Pancreas (tissue), 10 donors: ENCODE measurements around the gene BZW2. TPM values are rescaled to one million over a fixed set of nuclear protein-coding genes. Genes with fewer than 3 reads are reported as not detected.
A peak's percentile ranks its signal among the peaks of the same experiment; 100 is the strongest.

Experiments
- ATAC-seq, 4 donors: fragments of 200-7000 bp; cut with Tn5 transposase; one replicate each; pipeline versions ENCODE4 v1.8.0 to v1.9.1; 2020; ENCODE audit warnings: mild to moderate bottlenecking in 4 of 4, moderate library complexity in 4 of 4
- DNase-seq, 6 donors: peaks; one replicate each; pipeline ENCODE4 v3.0.0-alpha.2; 2020
- FAIRE-seq: peaks from 2 replicates; lab custom pipeline; 2012; peaks lifted over from hg19 to GRCh38; lab: Jason Lieb, UNC
- H3K27ac ChIP-seq, 4 donors: fragments of 200-600 bp; sonication (generic); 1 replicate in 3 of 4; 2 replicates in 1 of 4; pipeline versions ENCODE4 v1.5.0 to v1.8.0; 2020
- H3K27me3 ChIP-seq, 4 donors: fragments of 200-600 bp; one replicate each; pipeline ENCODE4 v1.8.0; 2021
- H3K36me3 ChIP-seq, 3 donors: fragments of 200-600 bp; sonication (generic) in 1 of 3; one replicate each; pipeline versions ENCODE4 v1.5.0 to v1.8.0; 2020 to 2021
- H3K4me1 ChIP-seq, 3 donors: fragments of 200-600 bp; one replicate each; pipeline ENCODE4 v1.8.0; 2021
- H3K4me3 ChIP-seq, 4 donors: fragments of 200-600 bp; sonication (generic) in 2 of 4; one replicate each; pipeline versions ENCODE4 v1.5.0 to v1.8.0; 2020 to 2021
- H3K9me3 ChIP-seq, 4 donors: fragments of 200-600 bp; one replicate each; pipeline ENCODE4 v1.8.0; 2021
- WGBS, 2 donors: extraction: QIAGEN DNeasy Blood & Tissue Kit; methylation state at CpG; one replicate each; pipeline ENCODE4 v1.1.7; 2013; 5-methylcytosine and 5-hydroxymethylcytosine counted together
- intact Hi-C, 3 donors: fragments of 100-400 bp; cut with DNase I; formaldehyde crosslinking; loops; one replicate each; pipeline versions ENCODE4 v1.11.1 to v1.14.2; 2022
- polyA plus RNA-seq, 2 donors: library from polyadenylated mRNA; stranded (reverse); fragments of 200-250 nt; gene quantifications; one replicate each; pipeline ENCODE4 v1.2.3, GENCODE V29; 2013
- total RNA-seq, 6 donors: library from RNA; stranded (reverse); fragmentation: NEBNext Ultra II Directional in 4 of 6; extraction: Animal tissue kit (Norgen Biotek cat#: 25700) in 4 of 6; gene quantifications; one replicate each; pipeline versions ENCODE4 v1.2.1 to v1.2.4, GENCODE V29; 2021 to 2023
- TF ChIP-seq, protein P1 (sequence below), 4 donors: fragments of 200-600 bp; sonication (generic) in 3 of 4; IDR thresholded peaks; one replicate each; pipeline versions ENCODE4 v1.5.0 to v1.8.0; 2021; ENCODE audit warnings: antibody characterized with exemption in 4 of 4
- donor health status: healthy with polysubstance abuse.
- donor health status: DM: no; HTN: no; CAD: no; lungs with moderate emphysema.
- donor health status: DM: no; HTN: no; CAD: no.
- donor health status: control.
- donor health status: control.
- donor health status: Bipolar disorder and iron deficiency.
- donor health status: DM: yes; HTN: yes; CAD: no.
- donor health status: DM: no; HTN: no; CAD: no.
- donor health status: DM: no; HTN: no; CAD: no.
- donor health status: DM: yes; HTN: yes; CAD: no.

Gene BZW2
- total and polyA plus RNA-seq, 8 donors, result 10.5 to 29.9 (median 18.2) TPM

DNA sequence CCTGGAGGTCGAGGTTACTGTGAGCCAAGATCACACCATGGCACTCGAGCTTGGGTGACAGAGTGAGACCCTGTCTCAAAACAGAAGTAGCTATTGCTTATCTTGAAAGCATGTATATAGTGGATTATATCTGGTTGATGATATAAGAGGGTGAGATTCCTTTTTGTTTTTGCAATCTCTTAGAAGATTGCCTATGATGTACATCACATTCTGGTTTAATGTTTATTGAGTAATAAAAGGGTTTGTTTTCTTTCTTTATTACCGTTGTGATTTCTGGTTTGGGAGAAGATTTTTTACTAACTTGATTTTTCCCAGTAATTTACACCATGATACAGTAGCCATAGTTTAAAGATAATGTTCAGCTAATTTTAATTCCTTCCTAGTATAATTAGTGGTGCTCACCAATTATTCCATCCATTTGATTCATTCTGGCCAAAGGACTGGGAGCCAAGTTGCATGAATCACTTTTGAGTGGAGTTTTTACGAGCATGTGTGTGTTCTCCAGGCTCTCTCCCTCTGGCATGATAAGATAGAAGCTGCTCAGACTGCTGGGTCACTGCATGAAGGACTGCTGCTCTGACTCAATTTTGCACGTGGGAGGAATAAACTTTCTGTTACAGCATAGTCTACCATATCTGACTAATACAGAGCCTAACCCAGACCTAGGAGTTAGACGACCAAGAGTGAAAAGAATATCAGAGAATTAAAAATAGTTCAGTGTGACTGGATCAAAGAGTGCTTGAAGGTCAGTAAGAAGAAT, 94.1 kb downstream of the BZW2 start:
- intact Hi-C loops, result no loop called here
- ATAC-seq (peak; percentile 86 to 97 (median 94)), FAIRE-seq (peak; percentile 64), DNase-seq (peak in 3 of 6 donors; percentile 19 to 40 (median 37))
- Histone ChIP-seq H3K4me3 (no peak overlapping the region), H3K36me3 (no peaks in the 10 kb centered on the region), H3K27me3 (no peaks in the 10 kb centered on the region), H3K9me3 (no peaks in the 10 kb centered on the region), H3K27ac (no peak overlapping the region), H3K4me1 (peaks cover 0 to 9% (median 0%) of the 10 kb centered on the region in 3 donors)
- whole genome bisulfite sequencing, 2 donors, result 44 to 51% methylated on average over 6 of the region's 6 CpGs
- TF ChIP-seq, protein P1, sequence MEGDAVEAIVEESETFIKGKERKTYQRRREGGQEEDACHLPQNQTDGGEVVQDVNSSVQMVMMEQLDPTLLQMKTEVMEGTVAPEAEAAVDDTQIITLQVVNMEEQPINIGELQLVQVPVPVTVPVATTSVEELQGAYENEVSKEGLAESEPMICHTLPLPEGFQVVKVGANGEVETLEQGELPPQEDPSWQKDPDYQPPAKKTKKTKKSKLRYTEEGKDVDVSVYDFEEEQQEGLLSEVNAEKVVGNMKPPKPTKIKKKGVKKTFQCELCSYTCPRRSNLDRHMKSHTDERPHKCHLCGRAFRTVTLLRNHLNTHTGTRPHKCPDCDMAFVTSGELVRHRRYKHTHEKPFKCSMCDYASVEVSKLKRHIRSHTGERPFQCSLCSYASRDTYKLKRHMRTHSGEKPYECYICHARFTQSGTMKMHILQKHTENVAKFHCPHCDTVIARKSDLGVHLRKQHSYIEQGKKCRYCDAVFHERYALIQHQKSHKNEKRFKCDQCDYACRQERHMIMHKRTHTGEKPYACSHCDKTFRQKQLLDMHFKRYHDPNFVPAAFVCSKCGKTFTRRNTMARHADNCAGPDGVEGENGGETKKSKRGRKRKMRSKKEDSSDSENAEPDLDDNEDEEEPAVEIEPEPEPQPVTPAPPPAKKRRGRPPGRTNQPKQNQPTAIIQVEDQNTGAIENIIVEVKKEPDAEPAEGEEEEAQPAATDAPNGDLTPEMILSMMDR (IDR thresholded peaks at IDR 0.05), result no peak

DNA sequence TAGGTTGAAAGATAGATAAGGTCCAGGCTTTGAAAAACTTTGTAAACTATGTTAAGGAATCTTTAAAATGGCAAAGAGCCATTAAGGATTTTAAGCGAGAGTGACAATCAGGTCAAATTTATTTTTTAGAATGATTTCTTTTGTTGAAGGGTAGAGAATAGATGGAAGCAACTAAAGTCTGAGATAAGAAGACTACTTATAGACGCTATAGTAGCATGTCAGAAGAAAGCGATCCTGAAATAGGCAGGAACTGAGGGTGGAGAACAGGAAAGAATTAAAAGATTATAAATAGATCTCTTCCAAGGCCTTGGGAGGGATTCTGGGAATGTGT, 94.6 kb downstream of the BZW2 start:
- Histone ChIP-seq H3K9me3 (no peaks in the 10 kb centered on the region), H3K27ac (no peak overlapping the region), H3K36me3 (no peaks in the 10 kb centered on the region), H3K27me3 (no peaks in the 10 kb centered on the region), H3K4me1 (peaks cover 0 to 9% (median 0%) of the 10 kb centered on the region in 3 donors), H3K4me3 (no peak overlapping the region)
- 55 to 65% methylated on average over 3 of the region's 3 CpGs for whole genome bisulfite sequencing, 2 donors
- DNase-seq (no peak), ATAC-seq (no peak), FAIRE-seq (no peak)
- TF ChIP-seq, protein P1 (IDR thresholded peaks at IDR 0.05), result no peak
- intact Hi-C loops, result no loop called here

DNA sequence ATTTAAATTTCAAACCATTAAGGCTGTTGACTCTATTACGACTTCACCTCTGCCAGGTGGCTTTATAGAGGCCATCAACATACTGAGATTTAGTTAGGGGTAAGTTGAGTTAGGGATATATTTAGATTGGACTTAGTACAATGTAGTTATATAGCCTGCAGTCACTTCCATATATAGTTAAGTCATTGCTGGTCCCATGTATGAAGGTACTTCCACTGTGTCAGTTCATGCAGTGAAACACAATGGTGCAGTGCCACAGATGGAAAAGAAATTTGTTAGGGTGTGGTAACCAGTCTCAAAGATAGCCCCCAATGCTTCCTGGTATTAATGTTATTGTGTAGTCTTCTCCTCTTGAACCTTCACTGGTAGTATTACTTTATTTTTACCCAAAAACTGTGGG, 95.0 kb downstream of the BZW2 start:
- H3K27ac ChIP-seq, result no peak overlapping the region
- no peaks in the 10 kb centered on the region for H3K9me3 ChIP-seq
- TF ChIP-seq, protein P1 (IDR thresholded peaks at IDR 0.05), result no peak
- H3K27me3 ChIP-seq, result no peaks in the 10 kb centered on the region
- H3K4me3 ChIP-seq, result no peak overlapping the region
- no peak for FAIRE-seq
- DNase-seq, result no peak
- ATAC-seq, result no peak
- peaks cover 0 to 9% (median 0%) of the 10 kb centered on the region in 3 donors for H3K4me1 ChIP-seq
- WGBS, 2 donors, result 64 to 77% methylated on average over 1 of the region's 1 CpG
- intact Hi-C loops, result no loop called here
- H3K36me3 ChIP-seq, result no peaks in the 10 kb centered on the region

DNA sequence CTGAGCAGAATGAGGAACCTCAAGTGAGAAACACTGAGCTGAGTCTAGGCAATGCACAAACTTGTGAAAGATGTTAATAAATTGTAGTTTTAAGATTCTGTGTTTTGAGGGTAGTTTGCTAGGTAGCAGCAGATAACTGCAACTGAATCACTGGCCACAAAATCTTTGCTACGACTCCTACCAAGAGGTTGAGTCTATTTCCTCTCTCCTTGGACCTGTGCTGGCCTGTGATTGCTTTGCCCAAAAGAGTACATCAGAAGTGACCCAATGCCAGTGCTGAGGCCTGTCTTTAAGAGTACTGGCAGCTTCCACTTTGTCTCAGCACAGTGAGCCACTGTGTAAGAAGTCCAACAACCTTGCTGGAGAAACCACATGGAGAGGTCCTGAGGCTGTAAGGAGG, 95.7 kb downstream of the BZW2 start:
- H3K4me1 ChIP-seq, result peaks cover 0 to 9% (median 0%) of the 10 kb centered on the region in 3 donors
- DNase-seq (no peak), ATAC-seq (no peak), FAIRE-seq (no peak)
- intact Hi-C loops, result no loop called here
- H3K27me3 ChIP-seq, result no peaks in the 10 kb centered on the region
- WGBS, 2 donors, result 97 to 98% methylated on average over 1 of the region's 1 CpG
- no peaks in the 10 kb centered on the region for H3K9me3 ChIP-seq
- no peaks in the 10 kb centered on the region for H3K36me3 ChIP-seq
- TF ChIP-seq, protein P1 (IDR thresholded peaks at IDR 0.05), result no peak
- H3K4me3 ChIP-seq, result no peak overlapping the region
- no peak overlapping the region for H3K27ac ChIP-seq

DNA sequence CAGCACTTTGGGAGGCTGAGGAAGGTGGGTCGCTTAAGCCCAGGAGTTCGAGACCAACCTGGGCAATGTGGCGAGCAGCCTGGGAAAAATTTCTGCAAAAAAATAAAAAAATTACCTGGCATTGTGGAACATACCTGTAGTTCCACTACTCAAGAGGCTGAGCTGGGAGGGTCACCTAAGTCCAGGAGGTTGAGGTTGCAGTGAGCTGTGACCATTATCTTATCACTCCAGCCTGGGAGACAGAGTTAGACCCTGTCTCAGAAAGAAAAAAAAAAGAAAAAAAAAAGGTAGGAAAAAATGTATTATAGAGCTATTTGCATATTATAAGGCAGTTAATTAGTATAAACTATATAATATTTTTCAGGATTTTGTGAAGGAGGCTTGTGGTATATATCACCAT, 96.6 kb downstream of the BZW2 start:
- ATAC-seq (no peak), DNase-seq (no peak), FAIRE-seq (no peak)
- H3K9me3 ChIP-seq, result no peaks in the 10 kb centered on the region
- no peak overlapping the region for H3K27ac ChIP-seq
- no peak overlapping the region for H3K4me3 ChIP-seq
- TF ChIP-seq, protein P1 (IDR thresholded peaks at IDR 0.05), result no peak
- H3K27me3 ChIP-seq, result no peaks in the 10 kb centered on the region
- peaks cover 0 to 9% (median 0%) of the 10 kb centered on the region in 3 donors for H3K4me1 ChIP-seq
- 63 to 97% methylated on average over 3 of the region's 3 CpGs for WGBS, 2 donors
- intact Hi-C loops, result no loop called here
- no peaks in the 10 kb centered on the region for H3K36me3 ChIP-seq
